GM21723 (cell line): ENCODE data around the gene ZBTB46.
"Not testable (repeated sequence)": the region's sequence is repeated elsewhere in the genome, so short reads cannot be mapped to it uniquely, and the experiment has no call there.

Source experiments
- ATAC-seq: cut with Tn5 transposase; IDR thresholded peaks from one replicate; pipeline ENCODE4 v1.9.1; 2021; ENCODE audit warnings: mild to moderate bottlenecking, moderate library complexity; ENCODE audit not compliant: unreplicated experiment

Gene ZBTB46

GRCh38 chr20:63819224-63819921 lies 11.7 kb downstream of the ZBTB46 start:
- no peak for ATAC-seq

- ATAC-seq, result no peak
Measured at GRCh38 chr20:63815615-63816253, 15.3 kb downstream of the ZBTB46 start.

- ATAC-seq, result no peak
Measured at GRCh38 chr20:63814891-63815614, 16.0 kb downstream of the ZBTB46 start.

- no peak for ATAC-seq
Measured at GRCh38 chr20:63811491-63811875, 19.6 kb downstream of the ZBTB46 start.

- ATAC-seq, result no peak
Measured at GRCh38 chr20:63810730-63811490, 20.2 kb downstream of the ZBTB46 start.

- no peak for ATAC-seq
Measured at GRCh38 chr20:63809856-63810255, 21.2 kb downstream of the ZBTB46 start.

GRCh38 chr20:63808964-63809674 lies 21.9 kb downstream of the ZBTB46 start:
- ATAC-seq, result no peak

GRCh38 chr20:63808145-63808724 lies 22.8 kb downstream of the ZBTB46 start:
- no peak for ATAC-seq

GRCh38 chr20:63807654-63808053 lies 23.4 kb downstream of the ZBTB46 start:
- no peak for ATAC-seq

GRCh38 chr20:63804308-63804636 lies 26.8 kb downstream of the ZBTB46 start:
- no peak for ATAC-seq

- no peak for ATAC-seq
Measured at GRCh38 chr20:63802469-63803240, 28.4 kb downstream of the ZBTB46 start.

- not testable (repeated sequence) for ATAC-seq
Measured at GRCh38 chr20:63801174-63801573, 29.9 kb downstream of the ZBTB46 start.

- not testable (repeated sequence) for ATAC-seq
Measured at GRCh38 chr20:63800411-63800810, 30.7 kb downstream of the ZBTB46 start.

GRCh38 chr20:63799127-63799526 lies 31.9 kb downstream of the ZBTB46 start:
- ATAC-seq, result not testable (repeated sequence)

- ATAC-seq, result not testable (repeated sequence)
Measured at GRCh38 chr20:63797175-63797574, 33.9 kb downstream of the ZBTB46 start.

- no peak for ATAC-seq
Measured at GRCh38 chr20:63795178-63795830, 35.8 kb downstream of the ZBTB46 start.

GRCh38 chr20:63794614-63795013 lies 36.5 kb downstream of the ZBTB46 start:
- no peak for ATAC-seq

GRCh38 chr20:63792866-63793265 lies 38.2 kb downstream of the ZBTB46 start:
- ATAC-seq, result no peak

GRCh38 chr20:63791497-63792156 lies 39.4 kb downstream of the ZBTB46 start:
- ATAC-seq, result no peak
